HFF-Myc (cell line): ENCODE measurements around the gene ZDHHC8.

Experiments used
- DNase-seq: peaks from one replicate; pipeline ENCODE4 v3.0.0-alpha.2; 2011; ENCODE audit warnings: low read depth; ENCODE audit errors: extremely low read depth
- H3K4me3 ChIP-seq: replicated peaks from 2 replicates; pipeline ENCODE4 v1.5.1; 2011; ENCODE audit warnings: low read depth, mild to moderate bottlenecking, control low read depth, low read length
- TF ChIP-seq, protein P1 (sequence below): IDR thresholded peaks from 2 replicates; pipeline ENCODE4 v1.5.1; 2012; ENCODE audit warnings: mild to moderate bottlenecking, low read depth, low read length, control low read depth; ENCODE audit errors: missing control alignments

The ZDHHC8 gene

DNA sequence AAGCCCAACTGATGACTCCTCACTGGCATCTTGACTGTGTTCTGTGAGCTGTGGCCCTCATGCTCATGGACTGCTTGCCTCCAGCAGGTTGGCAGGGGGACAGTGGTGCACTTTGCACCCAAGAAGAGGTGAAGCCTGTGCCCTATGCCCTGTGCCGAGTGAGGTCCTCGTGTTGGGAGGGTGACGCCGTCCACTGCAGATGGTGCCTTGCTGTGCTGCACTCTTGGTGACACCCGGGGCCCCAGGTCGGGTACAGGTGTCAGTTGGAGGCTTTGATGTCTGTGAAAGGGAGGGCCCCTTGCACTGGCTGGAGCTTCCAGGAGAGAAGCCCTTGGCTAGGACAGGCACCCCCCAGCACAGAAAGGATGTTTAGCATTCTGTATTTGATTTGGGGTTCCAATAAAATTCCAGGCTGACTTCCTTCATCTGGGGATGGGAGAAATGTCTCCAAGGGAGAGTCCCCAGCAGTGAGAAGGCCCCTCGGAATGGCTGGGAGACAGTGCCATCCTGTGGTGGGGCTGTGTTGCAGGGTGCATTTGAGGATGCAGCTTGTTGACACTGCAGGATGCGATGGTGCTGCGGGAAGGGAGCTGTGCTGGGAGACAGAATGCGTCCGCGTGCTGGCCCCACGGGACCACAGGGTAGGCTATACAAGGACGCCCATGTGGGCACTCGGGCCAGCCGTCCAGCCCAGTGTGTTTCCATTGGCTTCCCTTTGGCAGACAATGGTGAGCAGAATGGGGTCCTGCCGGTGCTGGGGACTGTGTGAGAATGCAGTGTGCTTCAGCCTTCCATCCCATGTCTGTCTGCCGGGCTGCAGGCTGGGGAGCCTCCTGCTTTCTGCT, 2.5 kb upstream of the ZDHHC8 start:
- DNase-seq: no peak
- TF ChIP-seq, protein P1, sequence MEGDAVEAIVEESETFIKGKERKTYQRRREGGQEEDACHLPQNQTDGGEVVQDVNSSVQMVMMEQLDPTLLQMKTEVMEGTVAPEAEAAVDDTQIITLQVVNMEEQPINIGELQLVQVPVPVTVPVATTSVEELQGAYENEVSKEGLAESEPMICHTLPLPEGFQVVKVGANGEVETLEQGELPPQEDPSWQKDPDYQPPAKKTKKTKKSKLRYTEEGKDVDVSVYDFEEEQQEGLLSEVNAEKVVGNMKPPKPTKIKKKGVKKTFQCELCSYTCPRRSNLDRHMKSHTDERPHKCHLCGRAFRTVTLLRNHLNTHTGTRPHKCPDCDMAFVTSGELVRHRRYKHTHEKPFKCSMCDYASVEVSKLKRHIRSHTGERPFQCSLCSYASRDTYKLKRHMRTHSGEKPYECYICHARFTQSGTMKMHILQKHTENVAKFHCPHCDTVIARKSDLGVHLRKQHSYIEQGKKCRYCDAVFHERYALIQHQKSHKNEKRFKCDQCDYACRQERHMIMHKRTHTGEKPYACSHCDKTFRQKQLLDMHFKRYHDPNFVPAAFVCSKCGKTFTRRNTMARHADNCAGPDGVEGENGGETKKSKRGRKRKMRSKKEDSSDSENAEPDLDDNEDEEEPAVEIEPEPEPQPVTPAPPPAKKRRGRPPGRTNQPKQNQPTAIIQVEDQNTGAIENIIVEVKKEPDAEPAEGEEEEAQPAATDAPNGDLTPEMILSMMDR: peak; percentile 54
- H3K4me3 ChIP-seq: no peak overlapping the region

DNA sequence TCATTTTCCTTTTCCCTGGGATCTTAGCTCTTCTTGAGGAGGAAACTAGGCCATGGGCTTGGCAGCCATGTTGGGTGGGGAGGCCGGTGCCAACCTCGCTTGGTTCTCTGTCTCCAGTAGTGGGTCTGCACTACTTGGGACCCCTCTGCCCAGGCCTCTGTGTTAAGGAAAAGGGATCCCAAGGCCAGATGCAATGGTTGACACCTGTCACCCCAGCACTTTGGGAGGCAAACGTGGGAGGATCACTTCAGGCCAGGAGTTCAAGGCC, 1.9 kb upstream of the ZDHHC8 start:
- TF ChIP-seq, protein P1: no peak
- no peak for DNase-seq
- H3K4me3 ChIP-seq: no peak overlapping the region

DNA sequence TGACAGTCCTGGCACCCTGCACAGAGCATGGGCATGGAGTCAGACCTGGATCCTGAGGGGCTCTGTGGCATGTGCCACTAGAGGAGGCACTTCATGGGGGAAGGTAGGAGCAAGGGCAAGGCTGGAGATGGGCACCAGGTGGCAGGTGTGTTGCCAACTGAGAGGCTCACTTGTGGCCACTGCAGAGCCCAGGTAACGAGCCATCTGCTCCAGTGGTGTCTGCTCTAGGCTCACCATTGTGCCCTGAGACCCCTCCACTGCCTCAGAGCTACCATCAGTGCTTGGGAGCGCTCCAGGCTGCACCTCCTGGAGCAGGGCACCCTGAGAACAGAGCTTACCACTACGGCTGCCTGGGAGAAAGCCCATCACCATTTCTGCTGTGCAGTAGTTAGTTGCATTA, 1.3 kb upstream of the ZDHHC8 start:
- no peak overlapping the region; the same call in 1 of the 2 replicates for H3K4me3 ChIP-seq
- TF ChIP-seq, protein P1: no peak
- DNase-seq: no peak

DNA sequence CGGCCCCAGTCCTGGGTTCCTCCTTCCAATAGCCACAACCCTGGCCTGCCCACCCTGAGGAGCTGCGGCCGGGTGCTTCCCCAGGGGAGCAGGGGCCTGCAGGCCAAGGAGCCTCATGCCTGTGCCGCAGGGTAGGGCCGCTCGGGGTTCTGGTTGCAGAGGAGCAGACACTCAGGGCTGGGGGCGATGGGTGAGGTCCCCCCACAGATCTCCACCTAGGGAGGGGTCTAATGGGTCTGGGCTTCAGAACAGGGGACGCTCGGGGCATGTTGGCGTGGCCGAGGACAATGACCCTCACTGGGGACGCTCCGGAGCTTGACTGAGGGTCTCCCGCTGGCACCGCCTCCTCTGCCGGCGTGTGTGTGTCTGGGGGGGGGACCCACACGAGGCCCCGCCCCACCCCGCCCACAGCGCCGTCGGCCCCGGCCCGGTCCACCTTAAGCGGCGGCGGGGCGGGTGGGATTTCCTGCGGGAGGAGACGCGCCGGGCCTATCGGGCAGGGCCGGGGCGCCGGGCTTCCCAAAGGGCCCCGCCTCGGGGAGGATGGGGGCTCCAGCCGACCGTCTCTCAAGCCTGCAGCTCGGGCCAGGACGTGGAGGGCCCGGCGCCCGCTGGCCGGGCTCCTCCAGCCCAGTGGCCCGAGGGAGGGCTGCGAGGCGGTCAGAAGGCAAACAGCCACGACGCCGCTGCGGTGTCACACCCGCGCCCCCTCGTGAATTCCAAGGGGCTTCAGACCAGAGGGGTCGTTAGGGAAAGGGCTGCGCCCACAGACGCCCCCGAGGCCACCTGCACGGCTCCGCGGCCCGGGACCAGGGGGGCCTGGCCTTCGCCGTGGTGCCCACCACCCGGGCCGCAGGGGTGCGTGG, 640 bp upstream of the ZDHHC8 start:
- peak overlapping the region; percentile 60 for H3K4me3 ChIP-seq
- TF ChIP-seq, protein P1: no peak
- no peak for DNase-seq

DNA sequence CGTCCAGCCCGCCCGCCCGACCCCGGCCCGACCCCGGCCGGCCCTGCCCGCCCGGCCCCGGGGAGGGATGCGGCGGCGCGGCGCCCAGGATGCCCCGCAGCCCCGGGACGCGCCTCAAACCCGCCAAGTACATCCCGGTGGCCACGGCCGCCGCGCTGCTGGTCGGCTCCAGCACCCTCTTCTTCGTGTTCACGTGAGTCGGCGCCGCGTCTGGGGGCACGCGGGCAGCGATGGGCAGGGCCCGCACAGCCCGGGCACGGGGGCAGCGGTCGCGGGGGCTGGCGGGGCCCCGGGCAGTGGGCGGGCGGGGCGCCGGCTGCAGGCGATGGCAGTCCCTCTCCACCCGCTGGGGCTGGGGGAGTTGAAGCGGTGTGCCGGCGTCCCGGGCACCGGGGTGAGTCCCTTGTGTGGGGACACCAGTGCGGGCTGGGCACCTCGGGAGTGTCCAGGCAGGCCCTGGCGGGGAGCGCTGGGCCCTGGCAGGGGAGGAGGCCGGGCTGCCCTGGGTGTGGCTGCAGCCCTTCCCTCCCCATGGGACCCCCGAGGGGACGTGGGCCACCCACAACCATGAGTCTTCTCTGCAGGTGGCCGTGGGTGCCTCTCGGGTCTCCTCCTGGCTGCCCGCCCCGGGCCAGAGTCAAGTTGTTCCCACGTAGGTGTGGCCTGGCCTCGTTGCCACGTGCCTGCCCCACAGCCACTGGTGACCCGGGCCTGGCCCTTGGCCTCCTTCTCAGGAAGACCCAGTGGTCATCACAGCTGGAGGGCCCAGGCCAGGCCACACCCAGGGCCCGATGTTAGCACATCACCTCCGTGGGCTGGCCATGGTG, 468 bp downstream of the ZDHHC8 start:
- peak overlapping the region; percentile 78 for H3K4me3 ChIP-seq
- DNase-seq: no peak
- TF ChIP-seq, protein P1: no peak

DNA sequence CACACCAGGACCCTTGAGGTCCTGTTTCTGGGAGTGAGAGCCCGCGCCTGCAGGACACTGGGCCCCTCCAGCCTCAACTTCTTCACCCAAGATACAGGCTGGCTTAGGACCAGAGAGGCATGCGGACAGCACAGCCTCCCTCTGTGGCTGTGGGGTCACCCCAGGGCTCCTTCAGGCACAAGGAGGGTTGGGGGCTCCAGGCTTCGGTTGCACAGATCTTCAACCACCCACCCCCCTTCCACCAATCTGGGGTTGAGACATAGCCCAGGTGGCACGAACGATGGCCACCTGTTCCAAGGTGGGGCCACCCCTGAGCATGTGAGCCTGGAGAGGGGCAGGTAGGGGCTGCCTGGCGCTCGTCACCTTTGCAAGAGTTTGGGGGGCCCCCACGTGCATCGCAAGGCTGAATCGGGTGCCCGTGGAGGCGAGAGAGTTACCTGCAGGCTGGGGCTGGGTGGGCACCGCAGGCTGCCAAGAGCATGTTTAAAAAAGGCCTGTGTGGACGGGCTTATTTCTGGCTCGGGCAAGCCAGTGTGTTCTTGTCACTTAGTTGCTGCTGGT, 1.2 kb downstream of the ZDHHC8 start:
- TF ChIP-seq, protein P1: no peak
- peak overlapping the region; percentile 78 for H3K4me3 ChIP-seq
- no peak for DNase-seq
